ENCODE data around the gene PLEKHG4B. TPM values are rescaled to one million over a fixed set of nuclear protein-coding genes. Genes with fewer than 3 reads are reported as not detected.

The PLEKHG4B gene
- total RNA-seq, 1 experiment from 2014 or later = 44.3 TPM

- no peaks in the 10 kb centered on the region for H3K27me3 Mint-ChIP-seq (ENCODE audit: low read depth)
- Histone ChIP-seq H3K4me2 (ENCODE audit: insufficient read depth, insufficient read length, low read length) (no peak overlapping the region), H4K20me1 (ENCODE audit: control insufficient read depth, insufficient read depth, insufficient read length) (no peaks in the 10 kb centered on the region), H3K23ac (ENCODE audit: insufficient read length, low read depth, low read length) (no peak overlapping the region), H4K91ac (ENCODE audit: insufficient read length, low read depth, low read length) (no peak overlapping the region), H2BK12ac (ENCODE audit: insufficient read length, low read depth, low read length) (no peak overlapping the region), H4K8ac (replicated peaks; ENCODE audit: insufficient read length, low read depth, low read length) (no peak overlapping the region), H3K27me3 (ENCODE audit: insufficient read depth, low read length) (no peaks in the 10 kb centered on the region), H3K79me1 (ENCODE audit: insufficient read depth, low read depth, low read length, poor library complexity, severe bottlenecking) (no peaks in the 10 kb centered on the region), H3K27ac (ENCODE audit: insufficient read length, low read depth, low read length) (no peak overlapping the region), H3K9me3 (ENCODE audit: control insufficient read depth, low read depth, low read length) (no peaks in the 10 kb centered on the region), H4K5ac (ENCODE audit: insufficient read length, low read depth, low read length) (no peak overlapping the region), H2BK5ac (ENCODE audit: insufficient read length, low read length) (no peak overlapping the region), H2BK120ac (ENCODE audit: low read depth, low read length, poor library complexity, severe bottlenecking) (no peak overlapping the region), H3K14ac (ENCODE audit: insufficient read depth, low read length) (no peak overlapping the region), H3K56ac (ENCODE audit: insufficient read length, low read depth, low read length) (no peak overlapping the region), H3K9ac (ENCODE audit: extremely low read depth, insufficient read length, low read length) (no peak overlapping the region), H3K23me2 (ENCODE audit: insufficient read length, low read depth, low read length, poor library complexity, severe bottlenecking) (no peaks in the 10 kb centered on the region), H3K18ac (ENCODE audit: insufficient read length, low read depth, low read length) (no peak overlapping the region), H2AFZ (ENCODE audit: low read length) (no peak overlapping the region), H3K4ac (ENCODE audit: low read depth, low read length) (no peak overlapping the region), H2BK15ac (ENCODE audit: low read depth, low read length) (no peak overlapping the region), H3T11ph (ENCODE audit: low read length) (no peak overlapping the region), H2AK5ac (ENCODE audit: insufficient read length, low read length) (no peak overlapping the region), H3K4me1 (ENCODE audit: insufficient read depth, low read length) (no peaks in the 10 kb centered on the region), H3K79me2 (ENCODE audit: insufficient read depth, low read length) (no peaks in the 10 kb centered on the region), H2BK20ac (ENCODE audit: low read depth, low read length, poor library complexity, severe bottlenecking) (no peak overlapping the region)
- H3K9me3 Mint-ChIP-seq = no peaks in the 10 kb centered on the region
- H3K36me3 Mint-ChIP-seq (ENCODE audit: insufficient read depth in 1 of 3, low read depth in 3 of 3) = peaks cover 54 to 88% (median 80%) of the 10 kb centered on the region in 3 experiments
- H3K4me1 Mint-ChIP-seq = no peaks in the 10 kb centered on the region
- TF ChIP-seq, protein P1, sequence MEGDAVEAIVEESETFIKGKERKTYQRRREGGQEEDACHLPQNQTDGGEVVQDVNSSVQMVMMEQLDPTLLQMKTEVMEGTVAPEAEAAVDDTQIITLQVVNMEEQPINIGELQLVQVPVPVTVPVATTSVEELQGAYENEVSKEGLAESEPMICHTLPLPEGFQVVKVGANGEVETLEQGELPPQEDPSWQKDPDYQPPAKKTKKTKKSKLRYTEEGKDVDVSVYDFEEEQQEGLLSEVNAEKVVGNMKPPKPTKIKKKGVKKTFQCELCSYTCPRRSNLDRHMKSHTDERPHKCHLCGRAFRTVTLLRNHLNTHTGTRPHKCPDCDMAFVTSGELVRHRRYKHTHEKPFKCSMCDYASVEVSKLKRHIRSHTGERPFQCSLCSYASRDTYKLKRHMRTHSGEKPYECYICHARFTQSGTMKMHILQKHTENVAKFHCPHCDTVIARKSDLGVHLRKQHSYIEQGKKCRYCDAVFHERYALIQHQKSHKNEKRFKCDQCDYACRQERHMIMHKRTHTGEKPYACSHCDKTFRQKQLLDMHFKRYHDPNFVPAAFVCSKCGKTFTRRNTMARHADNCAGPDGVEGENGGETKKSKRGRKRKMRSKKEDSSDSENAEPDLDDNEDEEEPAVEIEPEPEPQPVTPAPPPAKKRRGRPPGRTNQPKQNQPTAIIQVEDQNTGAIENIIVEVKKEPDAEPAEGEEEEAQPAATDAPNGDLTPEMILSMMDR (conservative IDR thresholded peaks at IDR 0.05) = no peak
- H3K27ac Mint-ChIP-seq = no peak overlapping the region
- DNase-seq = no peak
- whole genome bisulfite sequencing (ENCODE audit: extremely low coverage, insufficient read length, low lambda C conversion rate) = no CpG with 5 or more reads among the region's 3 CpGs
- H3K4me3 Mint-ChIP-seq = no peak overlapping the region
These were observed 136.9 kb downstream of the PLEKHG4B start for GRCh38 chr5:228886-229285.

Measured in H9 (cell line).